ENCODE data around the gene KCNIP4.

The KCNIP4 gene

DNA sequence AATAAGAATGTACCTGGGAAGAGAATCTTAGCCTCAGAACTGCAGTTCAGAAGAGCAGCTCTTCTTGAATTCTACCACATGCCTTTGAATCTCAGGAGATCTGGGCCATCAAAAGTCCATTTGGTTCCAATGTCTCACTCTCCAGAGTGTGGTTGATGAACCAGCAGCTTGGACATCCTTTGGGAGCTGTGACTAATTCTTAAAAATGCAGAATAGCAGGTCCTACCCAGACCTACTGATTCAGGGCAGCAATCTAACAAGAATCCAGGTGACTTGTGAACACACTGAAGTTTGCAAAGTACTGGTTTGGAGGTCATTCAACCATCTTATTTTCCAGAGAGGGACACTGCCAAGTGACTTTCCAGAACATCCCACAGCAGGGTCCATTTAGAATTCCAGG lies 1003.6 kb downstream of the KCNIP4 start:
- DNase-seq (ENCODE audit: low spot score), result no peak

DNA sequence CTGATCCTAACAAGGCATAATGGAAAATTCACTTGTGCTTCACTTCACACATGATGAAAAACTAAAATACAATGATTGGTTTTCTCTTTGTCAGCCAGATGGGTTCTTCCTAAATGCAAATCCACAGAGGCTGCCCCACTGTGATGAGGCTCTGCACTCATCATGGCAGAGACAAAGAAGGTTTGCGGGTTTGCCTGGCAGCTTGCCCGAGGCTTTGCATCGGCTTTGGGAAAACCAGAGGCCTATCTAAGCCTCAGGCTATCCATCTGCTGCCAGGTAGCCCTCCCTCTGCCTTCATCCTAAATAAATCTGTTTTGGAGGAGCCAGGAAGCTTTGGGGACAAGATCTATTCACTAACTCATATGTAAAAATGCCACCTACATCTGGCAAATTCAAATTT lies 1004.1 kb downstream of the KCNIP4 start:
- DNase-seq (ENCODE audit: low spot score), result no peak

DNA sequence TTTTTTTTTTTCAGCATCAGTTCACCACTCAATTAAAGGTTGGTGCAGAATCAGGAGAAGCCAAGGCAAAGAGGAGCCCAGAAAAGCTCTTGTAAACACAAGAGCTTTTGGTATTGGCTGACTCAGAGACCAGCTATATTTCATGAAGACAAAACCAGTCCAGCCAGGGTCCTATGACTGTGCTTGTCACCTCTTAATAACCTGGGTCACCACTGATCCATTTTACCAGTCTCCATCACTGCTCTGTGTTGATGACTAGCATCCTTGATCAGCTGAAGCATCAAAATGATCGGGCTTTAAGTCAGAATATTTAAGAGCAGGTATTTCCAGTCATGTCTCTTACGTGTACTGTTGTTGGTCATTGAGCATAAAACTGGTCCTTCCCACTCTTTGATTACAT lies 1010.4 kb downstream of the KCNIP4 start:
- DNase-seq (ENCODE audit: low spot score), result no peak

DNA sequence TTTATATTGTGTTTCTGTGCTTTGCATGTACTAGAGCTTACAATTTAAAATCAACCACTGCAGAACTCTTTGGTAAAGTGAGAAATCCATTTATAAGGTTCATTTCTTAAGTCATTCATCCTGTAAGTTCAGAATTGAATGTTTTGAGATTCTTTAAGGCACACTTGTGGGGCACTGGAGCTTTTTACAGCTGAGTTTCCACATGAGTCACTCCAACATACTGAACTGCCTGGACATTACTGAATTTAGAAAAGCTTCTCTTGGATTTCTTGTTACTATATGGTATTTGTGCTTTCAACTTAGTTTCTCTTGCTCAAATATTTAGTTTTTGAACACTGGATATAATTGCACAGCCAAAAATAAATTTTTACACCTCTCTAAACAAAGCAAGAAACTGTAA lies 1022.0 kb downstream of the KCNIP4 start:
- DNase-seq (ENCODE audit: low spot score), result no peak

DNA sequence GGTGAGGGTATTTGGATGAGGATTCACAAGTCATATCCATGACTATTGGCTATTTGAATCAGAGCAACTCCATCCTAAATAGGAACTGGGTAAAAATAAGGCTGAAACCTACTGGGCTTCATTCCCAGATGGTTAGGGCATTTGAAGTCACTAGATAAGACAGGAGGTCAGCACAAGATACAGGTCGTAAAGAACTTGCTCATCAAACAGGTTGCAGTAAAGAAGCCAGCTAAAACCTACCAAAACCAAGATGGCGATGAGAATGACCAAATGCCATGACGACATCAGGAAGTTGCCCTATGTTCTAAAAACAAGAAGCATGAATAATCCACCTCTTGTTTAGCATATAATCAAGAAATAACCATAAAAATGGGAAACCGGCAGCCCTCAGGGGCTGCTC lies 1023.4 kb downstream of the KCNIP4 start:
- no peak for DNase-seq (ENCODE audit: low spot score)

DNA sequence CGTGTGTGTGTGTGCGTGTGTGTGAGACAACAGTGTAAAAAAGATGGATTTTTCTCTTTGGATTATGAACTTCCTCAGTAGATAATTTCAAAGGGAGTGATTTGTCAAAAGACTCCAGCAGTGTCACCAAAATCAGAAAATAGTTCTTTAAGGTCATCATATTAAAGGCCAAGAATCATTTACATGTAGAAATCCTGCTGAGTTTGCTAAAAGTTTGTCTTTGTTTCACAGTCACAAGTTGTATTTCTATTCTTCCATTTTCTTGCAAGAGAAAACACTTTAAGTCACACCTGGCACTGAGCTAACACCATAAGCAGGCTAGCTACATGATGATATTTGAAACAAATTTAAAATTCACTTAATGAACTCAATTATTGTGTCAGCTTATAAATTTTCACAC lies 1025.6 kb downstream of the KCNIP4 start:
- DNase-seq (ENCODE audit: low spot score), result no peak

DNA sequence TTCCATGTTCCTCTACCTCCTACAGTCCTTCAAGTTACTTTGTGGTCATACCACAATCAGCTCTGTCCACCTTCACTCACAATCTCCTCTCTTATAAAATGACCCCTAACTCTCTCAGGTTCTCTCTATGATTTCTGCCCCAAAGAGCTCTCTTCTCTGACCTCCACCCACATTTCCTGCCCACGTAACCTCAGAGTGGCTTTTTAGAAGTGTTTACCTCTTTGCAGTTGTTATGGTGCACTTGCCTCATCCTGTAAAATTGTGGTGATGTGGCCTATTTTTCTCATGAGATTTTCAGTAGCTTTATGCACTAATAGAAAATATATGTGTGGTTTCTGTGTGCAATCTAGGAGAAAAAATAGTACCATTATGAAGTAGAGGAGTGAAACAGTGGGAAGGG lies 1032.5 kb downstream of the KCNIP4 start:
- DNase-seq (ENCODE audit: low spot score), result peak; percentile 16

DNA sequence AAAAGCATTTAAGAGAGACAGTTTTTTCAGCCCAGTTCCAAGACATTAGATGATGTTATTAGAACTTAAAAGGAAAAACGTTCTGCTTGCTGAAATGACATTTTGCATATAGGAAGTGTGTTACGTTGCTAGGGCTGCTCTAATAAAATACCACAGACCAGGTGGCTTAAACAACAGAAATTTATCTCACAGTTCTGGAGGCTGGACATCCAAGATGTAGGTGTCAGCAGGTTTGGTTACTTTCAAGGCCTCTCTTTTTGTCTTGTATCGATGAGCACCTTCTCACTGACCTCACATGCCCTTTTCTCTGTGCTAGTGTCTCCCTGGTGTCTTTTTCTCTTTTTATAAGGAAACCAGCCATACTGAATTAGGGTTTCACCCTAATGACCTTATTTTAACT lies 1043.6 kb downstream of the KCNIP4 start:
- DNase-seq (ENCODE audit: low spot score), result no peak

DNA sequence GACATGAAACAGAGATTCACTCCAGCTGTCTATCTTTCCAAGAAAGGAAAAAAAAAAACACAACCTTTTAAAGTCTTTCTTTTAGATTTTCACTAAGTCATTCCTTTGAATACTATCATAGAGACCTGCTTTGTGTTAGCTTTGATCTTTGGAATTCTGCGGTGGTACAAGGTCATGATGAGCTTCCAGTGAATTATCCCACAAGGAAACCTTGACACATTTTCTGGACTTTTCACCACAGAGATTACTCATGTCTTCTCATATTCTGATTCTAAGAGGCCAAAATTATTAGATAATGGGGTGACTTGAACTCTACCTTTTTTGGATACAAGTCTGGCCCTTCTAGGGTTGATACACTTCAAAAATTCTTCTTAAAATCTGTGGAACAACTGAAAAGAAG lies 1046.7 kb downstream of the KCNIP4 start:
- DNase-seq (ENCODE audit: low spot score), result no peak

DNA sequence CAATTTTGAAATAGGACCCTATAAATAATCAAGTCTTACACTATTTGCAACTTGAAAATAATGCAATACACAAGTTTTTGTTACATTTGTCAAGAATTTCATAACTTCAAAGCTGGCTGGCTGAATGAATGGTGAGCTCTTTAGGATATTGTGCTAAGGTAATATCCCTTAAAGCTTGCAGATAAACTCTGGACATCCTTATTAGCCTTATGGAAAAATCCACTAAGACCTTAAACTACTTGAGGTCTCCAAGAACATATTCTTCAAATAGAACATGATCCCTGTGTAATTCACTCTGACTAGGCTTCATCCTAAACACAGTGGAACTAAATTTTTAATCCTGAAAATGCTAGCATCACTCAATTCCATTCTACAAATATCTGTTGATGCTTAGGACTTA lies 1049.0 kb downstream of the KCNIP4 start:
- no peak for DNase-seq (ENCODE audit: low spot score)

DNA sequence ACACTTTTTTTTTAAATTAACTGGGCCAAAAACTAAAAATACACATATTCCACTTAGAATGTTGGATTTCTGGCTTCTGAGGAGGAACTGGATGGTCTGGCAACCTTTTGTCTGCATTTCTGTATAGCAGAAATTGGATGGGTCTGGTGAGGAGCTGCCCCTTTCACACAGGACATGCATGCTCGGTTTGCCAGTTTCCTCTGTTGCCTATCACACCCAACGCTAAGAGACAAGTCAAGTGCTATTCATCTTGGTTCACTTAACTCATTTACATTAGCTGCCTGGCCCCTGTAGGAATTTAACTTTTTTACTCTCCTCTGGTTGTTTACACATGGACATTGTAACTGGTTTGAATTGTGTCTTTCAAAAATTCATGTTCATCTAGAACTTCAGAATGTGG lies 1052.6 kb downstream of the KCNIP4 start:
- DNase-seq (ENCODE audit: low spot score), result no peak

DNA sequence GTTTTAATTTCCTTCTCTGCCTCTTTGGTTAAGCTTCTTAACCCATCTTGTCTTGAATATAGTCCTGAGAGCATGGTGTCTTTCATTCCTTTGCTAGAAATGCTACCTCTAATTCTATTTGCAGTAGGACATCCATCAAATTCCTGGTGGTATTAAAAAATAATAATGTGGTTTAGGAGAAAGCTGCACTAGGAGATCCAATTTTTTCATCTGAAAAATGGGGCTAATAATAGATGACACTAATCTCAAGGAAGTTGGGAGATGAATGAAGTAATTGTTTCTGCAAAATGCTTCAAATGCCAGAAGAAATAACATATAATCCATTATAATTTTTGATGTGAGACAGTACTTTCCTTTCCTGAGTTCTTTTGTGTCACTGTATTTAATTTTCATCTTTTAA lies 1053.4 kb downstream of the KCNIP4 start:
- no peak for DNase-seq (ENCODE audit: low spot score)

DNA sequence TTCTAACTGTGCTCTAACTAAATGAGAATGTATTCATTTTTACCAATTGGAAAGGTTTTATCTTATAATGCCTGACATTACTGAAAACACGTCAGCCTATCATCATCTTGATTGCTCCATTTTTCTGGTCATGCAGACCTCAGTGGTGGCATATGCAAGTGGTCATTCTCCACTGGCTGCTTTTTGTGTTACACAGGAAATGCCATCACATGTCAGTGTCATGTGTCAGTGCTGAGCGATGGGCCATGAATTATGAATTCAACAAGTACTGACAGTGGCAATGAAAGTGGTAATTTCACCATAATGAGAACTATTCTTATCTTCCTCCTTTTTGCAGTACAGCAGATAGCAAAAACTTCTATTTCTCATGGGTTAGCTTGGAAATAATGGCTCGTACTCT lies 1057.8 kb downstream of the KCNIP4 start:
- DNase-seq (ENCODE audit: low spot score), result no peak

DNA sequence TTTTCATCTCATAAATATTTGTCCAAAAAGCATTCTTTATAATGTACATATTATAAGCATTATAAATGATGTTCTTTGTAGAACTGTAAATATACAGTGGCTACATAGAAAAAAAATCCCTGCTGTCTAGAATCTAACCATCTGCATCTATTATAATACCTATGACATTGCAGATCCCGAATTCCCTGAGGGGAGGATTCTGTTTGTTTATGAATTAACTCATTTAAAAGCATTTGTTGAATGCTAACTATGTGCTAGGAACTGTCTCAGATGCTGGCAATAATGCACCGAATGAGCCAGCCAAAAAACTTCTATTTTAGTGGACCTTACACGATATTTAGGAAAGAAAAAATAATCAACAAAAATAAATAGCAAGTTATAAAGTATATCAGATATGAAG lies 1058.7 kb downstream of the KCNIP4 start:
- DNase-seq (ENCODE audit: low spot score), result no peak

DNA sequence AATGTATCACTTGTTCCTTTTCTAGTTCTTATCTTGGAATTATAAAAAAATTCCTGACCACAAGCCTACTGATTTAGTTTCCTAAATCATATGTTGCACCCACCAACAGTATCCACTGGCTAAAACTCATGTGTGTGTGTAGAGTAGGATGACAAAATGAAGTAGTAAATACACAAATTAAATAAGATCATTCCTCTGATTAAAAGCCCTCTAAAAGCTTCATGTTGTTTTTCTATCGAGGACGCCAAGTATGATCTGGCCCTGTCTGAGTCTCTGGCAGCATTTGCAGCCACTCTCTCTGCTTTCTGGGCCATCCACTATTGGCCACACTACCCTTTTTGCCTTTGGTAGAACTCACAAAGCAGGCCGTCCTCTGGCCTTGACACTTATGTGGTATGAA lies 1064.9 kb downstream of the KCNIP4 start:
- no peak for DNase-seq (ENCODE audit: low spot score)

DNA sequence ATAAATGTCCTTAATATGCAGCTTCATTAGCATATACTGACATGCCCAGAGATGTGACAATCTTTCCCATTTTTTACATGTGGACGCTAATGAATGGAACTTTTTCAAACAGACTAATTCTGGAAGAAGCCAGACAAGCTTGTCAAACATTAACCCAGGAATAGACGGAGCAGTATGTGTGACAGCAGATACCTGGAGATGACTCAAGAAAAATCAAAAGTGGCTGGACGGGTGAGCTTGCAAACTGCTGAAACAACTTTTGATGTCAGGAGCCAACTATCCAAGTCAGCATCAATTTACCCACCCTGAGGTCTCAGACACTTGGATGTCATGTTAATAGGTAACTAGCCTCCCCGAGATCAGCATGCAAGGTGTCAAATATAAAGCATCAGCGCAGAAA lies 1065.3 kb downstream of the KCNIP4 start:
- no peak for DNase-seq (ENCODE audit: low spot score)

DNA sequence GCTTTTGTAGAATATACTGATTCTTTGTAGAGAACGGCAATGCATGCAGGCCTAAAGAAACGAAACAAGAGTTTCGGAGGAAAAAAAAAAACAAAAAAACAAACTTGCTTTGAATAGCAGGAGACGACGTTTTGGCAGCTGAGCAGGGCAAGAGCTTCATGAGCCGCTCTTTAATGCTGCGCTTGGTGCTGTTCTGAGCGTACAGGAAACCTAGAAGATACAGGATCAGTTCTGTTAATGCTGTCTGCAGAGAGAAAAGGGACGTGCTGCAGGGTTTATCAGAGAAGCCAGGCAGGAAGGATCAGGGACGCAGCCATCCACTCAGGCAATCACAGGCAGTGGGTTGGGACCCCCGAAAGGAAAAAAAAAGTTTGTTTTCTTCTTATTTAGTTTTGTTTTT lies 1066.1 kb downstream of the KCNIP4 start:
- no peak for DNase-seq (ENCODE audit: low spot score)

DNA sequence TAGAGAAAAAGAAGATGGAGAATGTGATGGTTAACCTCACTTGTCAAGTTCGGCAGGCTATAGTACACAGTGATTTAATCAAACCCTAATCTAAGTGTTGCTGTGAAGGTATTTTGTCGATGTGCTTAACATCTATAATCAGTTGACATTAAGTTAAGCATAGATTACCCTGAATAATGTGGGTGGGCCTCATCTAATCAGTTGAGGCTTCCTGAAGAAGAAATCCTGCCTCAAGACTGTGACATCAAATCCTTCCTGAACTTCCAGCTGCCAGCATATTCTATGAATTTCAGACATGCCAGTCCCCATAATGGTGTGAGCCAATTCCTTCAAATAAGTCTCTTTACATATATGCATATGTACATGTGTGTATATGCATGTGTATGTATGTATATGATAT lies 1066.9 kb downstream of the KCNIP4 start:
- DNase-seq (ENCODE audit: low spot score), result no peak

DNA sequence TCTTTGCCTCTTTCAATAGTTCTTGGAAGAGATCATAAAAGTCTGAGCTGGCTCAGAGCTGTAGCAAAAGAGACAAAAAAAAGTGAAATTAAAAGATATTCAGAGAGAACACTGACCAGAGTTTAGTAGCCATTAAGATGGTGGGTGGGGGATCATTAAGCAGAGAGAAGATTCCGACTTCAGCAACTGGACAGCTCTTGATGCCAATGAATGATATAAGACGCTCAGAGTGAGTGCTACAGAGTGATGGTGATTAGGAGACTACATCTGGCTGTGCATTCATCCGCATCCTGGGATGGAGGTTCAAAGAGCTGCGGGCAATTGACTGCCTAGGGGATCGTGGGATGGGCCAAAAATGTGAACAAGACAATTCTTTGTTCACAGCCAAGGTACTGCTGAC lies 1069.8 kb downstream of the KCNIP4 start:
- DNase-seq (ENCODE audit: low spot score), result no peak

DNA sequence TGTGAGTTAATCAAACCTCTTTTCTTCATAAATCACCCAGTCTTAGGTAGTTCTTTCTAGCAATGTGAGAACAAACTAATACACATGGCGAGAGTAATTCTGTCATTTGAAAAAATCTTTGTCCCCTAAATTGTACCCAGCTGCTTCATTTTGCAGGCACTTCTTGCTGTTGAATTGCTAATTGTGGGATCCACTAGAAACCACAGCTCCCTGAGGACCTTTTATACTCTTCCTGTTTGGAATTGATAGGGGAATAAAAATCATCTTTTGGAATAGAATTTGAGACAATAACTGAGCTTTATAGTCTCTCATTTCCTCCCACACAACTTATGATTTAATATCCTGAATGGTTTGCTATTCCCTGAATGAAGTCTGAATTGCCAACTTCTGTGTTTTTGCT lies 1078.1 kb downstream of the KCNIP4 start:
- DNase-seq (ENCODE audit: low spot score), result no peak

DNA sequence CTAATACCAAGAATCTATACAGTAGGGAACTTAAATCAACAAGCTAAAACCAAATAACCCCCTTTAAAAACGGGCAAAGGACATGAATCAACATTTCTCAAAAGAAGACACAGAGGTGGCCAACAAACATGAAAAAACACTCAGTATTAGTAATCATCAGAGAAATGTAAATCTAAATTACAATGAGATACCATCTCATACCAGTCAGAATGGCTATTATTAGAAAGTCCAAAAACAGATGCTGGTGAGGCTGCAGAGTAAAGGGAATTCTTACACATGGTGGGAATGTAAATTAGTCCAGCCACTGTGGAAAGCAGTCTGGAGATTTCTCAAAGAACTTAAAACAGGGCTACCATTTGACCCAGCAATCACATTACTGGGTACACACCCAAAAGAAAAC lies 1080.5 kb downstream of the KCNIP4 start:
- no peak for DNase-seq (ENCODE audit: low spot score)

DNA sequence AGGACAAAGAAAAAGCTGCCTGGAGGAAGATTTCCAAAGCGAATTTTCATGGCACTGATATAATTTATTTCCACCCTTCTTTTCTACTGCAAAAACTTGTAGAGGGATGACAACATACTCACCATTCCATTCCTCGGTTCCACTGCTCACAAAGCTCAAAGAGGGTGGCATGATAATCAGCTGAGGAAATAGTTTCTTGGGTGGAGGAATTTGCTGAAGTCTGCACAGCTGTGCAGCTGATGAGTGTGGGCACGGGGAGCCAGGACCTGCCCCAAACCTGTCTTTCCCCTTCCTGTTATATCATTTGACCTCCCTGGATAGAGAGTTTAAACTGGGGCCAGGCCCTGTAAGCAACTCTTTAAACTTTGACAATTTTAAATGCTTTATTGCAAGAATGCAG lies 1087.7 kb downstream of the KCNIP4 start:
- no peak for DNase-seq (ENCODE audit: low spot score)

DNA sequence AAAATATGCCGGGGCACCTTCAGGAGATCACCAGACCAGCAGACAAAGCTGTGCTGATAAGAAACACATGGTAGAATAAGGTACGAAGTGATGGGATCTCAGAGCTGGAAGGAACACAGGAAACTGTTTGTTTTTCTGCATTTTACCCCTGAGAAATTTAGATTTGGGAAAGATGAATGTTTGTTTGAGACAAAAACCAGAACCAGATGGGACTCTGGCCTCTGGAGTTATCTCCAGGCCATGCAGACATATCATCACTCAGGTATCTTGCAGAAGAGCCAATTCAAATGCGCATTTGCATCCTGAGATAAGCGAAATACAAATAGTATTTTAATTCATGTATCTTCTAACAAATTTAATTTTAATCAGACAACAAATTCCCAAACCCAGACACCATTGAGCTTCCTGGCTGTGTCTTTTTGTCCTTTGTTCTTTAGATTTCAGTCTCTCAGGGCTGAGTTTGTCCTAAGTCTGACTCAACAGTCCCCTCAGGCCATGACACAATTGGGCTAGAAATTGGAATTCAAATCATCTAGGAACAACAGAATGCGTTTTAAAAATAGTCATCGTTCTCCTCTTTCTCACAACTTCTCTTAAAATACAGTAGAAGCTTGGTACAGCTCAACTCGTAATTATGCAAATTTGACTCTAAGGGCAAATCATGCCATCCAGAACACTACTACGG lies 1089.3 kb downstream of the KCNIP4 start:
- no peak for DNase-seq (ENCODE audit: low spot score)

DNA sequence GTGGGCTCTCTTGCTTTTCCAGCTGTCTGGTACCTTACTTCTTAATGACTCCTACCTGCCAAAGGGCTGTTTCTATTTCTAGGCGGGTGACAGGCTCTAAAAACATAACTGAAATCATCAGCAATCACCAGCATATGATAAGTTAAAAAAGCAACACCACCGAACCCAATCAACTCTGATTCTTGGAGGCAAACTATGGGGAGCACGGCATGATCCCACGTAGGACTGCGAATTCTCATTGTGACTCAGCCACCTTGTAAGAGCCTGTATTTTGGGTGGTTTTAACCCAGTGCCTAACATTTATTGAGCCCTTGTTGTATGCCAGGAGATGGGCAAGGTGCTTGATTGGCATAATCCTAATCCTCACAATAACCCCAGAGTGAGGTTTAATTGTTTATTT lies 1091.5 kb downstream of the KCNIP4 start:
- no peak for DNase-seq (ENCODE audit: low spot score)

Data from CD4-positive, alpha-beta T cell treated with Interleukin-6 at 100 ng/mL for 8 hours (primary cell).